HepG2 (cell line): Measurements from ENCODE around the gene TIAM2. TPM values are rescaled to one million over a fixed set of nuclear protein-coding genes. Genes with fewer than 3 reads are reported as not detected.

ENCODE experiments used
- ATAC-seq: fragments of 200-7000 bp; cut with Tn5 transposase; 3 replicates; pipeline ENCODE4 v1.9.1; 2020; ENCODE audit warnings: mild to moderate bottlenecking, moderate library complexity
- BruUV-seq: library from RNA; stranded (reverse); fragments of 400-500 nt; replicated peaks from 2 replicates; lab custom pipeline; 2021; lab: Mats Ljungman, UMichigan
- CTCF ChIA-PET: fragments of 300-600 bp; formaldehyde crosslinking; extraction: SDS; loops from one replicate; lab custom pipeline; 2021; ENCODE audit warnings: low total read pairs, inconsistent platforms, low intra/inter-chr PET ratio; lab: Yijun Ruan, JAX
- POLR2A ChIA-PET: fragments of 350-600 bp; sonication (Branson Sonifier 250); formaldehyde crosslinking; loops from one replicate; lab custom pipeline; 2020; ENCODE audit warnings: antibody characterized with exemption, inconsistent platforms; lab: Yijun Ruan, JAX
- DNase-seq: peaks from one replicate; pipeline ENCODE4 v3.0.0-alpha.2; 2015; ENCODE audit warnings: low spot score
- FAIRE-seq: peaks from 3 replicates; lab custom pipeline; 2011; peaks lifted over from hg19 to GRCh38; lab: Jason Lieb, UNC
- H2AFZ ChIP-seq: one replicate; pipeline ENCODE4 v1.6.1; 2011; ENCODE audit warnings: low read length, inconsistent platforms
- H3K27ac ChIP-seq: fragments of 300-600 bp; 3 replicates; pipeline ENCODE4 v1.8.0; 2011; ENCODE audit warnings: mixed run types, mild to moderate bottlenecking, mixed read lengths, low read length, inconsistent platforms; ENCODE audit not compliant: insufficient read depth; ENCODE audit errors: extremely low read length
- H3K27me3 ChIP-seq, 2 experiments: fragments of 200-600 bp in 1 of 2; 2 replicates in 1 of 2; 3 replicates in 1 of 2; pipeline versions ENCODE4 v1.6.0 to v1.8.0; 2011; ENCODE audit warnings: low read length in 2 of 2, mild to moderate bottlenecking in 2 of 2, moderate library complexity in 2 of 2, inconsistent platforms in 1 of 2; ENCODE audit not compliant: insufficient read depth in 2 of 2, control insufficient read depth in 1 of 2
- H3K36me3 ChIP-seq, 2 experiments: fragments of 200-600 bp in 1 of 2; replicated peaks in 1 of 2; 2 replicates in 1 of 2; 3 replicates in 1 of 2; pipeline versions ENCODE4 v1.5.1 to v1.8.0; 2011; ENCODE audit warnings: low read length in 2 of 2, inconsistent platforms in 1 of 2; ENCODE audit not compliant: insufficient read depth in 2 of 2, control insufficient read depth in 1 of 2
- H3K4me1 ChIP-seq: 2 replicates; pipeline ENCODE4 v1.5.1; 2012; ENCODE audit warnings: low read length, inconsistent platforms; ENCODE audit not compliant: insufficient read depth
- H3K4me2 ChIP-seq: 2 replicates; pipeline ENCODE4 v1.6.0; 2011; ENCODE audit warnings: low read depth, low read length, inconsistent platforms
- H3K4me3 ChIP-seq, 3 experiments: fragments of 200-600 bp in 1 of 3; sonication (generic), shearing (Covaris generic) in 1 of 3; replicated peaks in 1 of 3; 2 replicates each; pipeline ENCODE4 v1.5.1; 2011 to 2016; ENCODE audit warnings: low read length in 3 of 3, inconsistent platforms in 2 of 3, low read depth in 2 of 3, mild to moderate bottlenecking in 2 of 3, control low read depth in 1 of 3, mixed read lengths in 1 of 3; ENCODE audit not compliant: insufficient read depth in 1 of 3
- H3K79me2 ChIP-seq: one replicate; pipeline ENCODE4 v1.6.1; 2011; ENCODE audit warnings: low read length, inconsistent platforms; ENCODE audit not compliant: insufficient read depth
- H3K9ac ChIP-seq: 2 replicates; pipeline ENCODE4 v1.6.0; 2011; ENCODE audit warnings: mild to moderate bottlenecking, low read depth, low read length, inconsistent platforms; ENCODE audit not compliant: insufficient read depth
- H3K9me3 ChIP-seq: 2 replicates; pipeline ENCODE4 v1.5.1; 2012; ENCODE audit warnings: mild to moderate bottlenecking, low read length
- H4K20me1 ChIP-seq: 2 replicates; pipeline ENCODE4 v1.6.0; 2011; ENCODE audit warnings: inconsistent platforms, mild to moderate bottlenecking, low read length, moderate library complexity; ENCODE audit not compliant: insufficient read depth
- ETV6 ChIP-seq: sonication (generic); formaldehyde crosslinking; conservative IDR thresholded peaks from 2 replicates; pipeline ENCODE4 v1.4.0; 2020; ENCODE audit warnings: missing genetic modification reagents
- GZF1 ChIP-seq: sonication (generic); formaldehyde crosslinking; IDR thresholded peaks from 2 replicates; pipeline ENCODE4 v1.5.1; 2020; ENCODE audit warnings: mild to moderate bottlenecking, missing genetic modification reagents
- KAT7 ChIP-seq: IDR thresholded peaks from 2 replicates; pipeline ENCODE4 v1.6.1; 2018; ENCODE audit warnings: borderline replicate concordance, missing compliant biosample characterization
- KMT2A ChIP-seq: sonication (generic); formaldehyde crosslinking; IDR thresholded peaks from 2 replicates; pipeline ENCODE4 v1.4.0; 2020; ENCODE audit warnings: missing genetic modification reagents
- NFRKB ChIP-seq: fragments of 450-650 bp; IDR thresholded peaks from 2 replicates; pipeline ENCODE4 v1.6.1; 2017
- ZFY ChIP-seq: sonication (generic); formaldehyde crosslinking; IDR thresholded peaks from 2 replicates; pipeline ENCODE4 v1.4.0; 2020; ENCODE audit warnings: missing genetic modification reagents
- ZNF256 ChIP-seq: sonication (generic); formaldehyde crosslinking; conservative IDR thresholded peaks from 2 replicates; pipeline ENCODE4 v1.4.0; 2020; ENCODE audit warnings: missing genetic modification reagents
- ZNF264 ChIP-seq: sonication (generic); formaldehyde crosslinking; IDR thresholded peaks from 2 replicates; pipeline ENCODE4 v1.4.0; 2020; ENCODE audit warnings: missing genetic modification reagents
- ZNF382 ChIP-seq: sonication (generic); formaldehyde crosslinking; IDR thresholded peaks from 2 replicates; pipeline ENCODE4 v1.5.0; 2020; ENCODE audit warnings: missing genetic modification reagents, mild to moderate bottlenecking, borderline replicate concordance
- ZNF552 ChIP-seq: sonication (generic); formaldehyde crosslinking; IDR thresholded peaks from 2 replicates; pipeline ENCODE4 v1.9.0; 2022; ENCODE audit warnings: missing genetic modification reagents, mild to moderate bottlenecking, borderline replicate concordance
- WGBS: methylation state at CpG from one replicate; pipeline ENCODE4 v1.1.6; 2017; ENCODE audit warnings: low lambda C conversion rate; 5-methylcytosine and 5-hydroxymethylcytosine counted together
- in situ Hi-C: cut with HindIII; loops from 2 replicates; pipeline ENCODE4 v1.10.0; 2017; ENCODE audit warnings: low pct_unique_long_range_greater_than_20kb; ENCODE audit not compliant: extremely low pct_ligation_motif_present
- intact Hi-C: fragments of 100-400 bp; cut with micrococcal nuclease; formaldehyde crosslinking; loops from one replicate; pipeline ENCODE4 v1.10.0; 2022; ENCODE audit not compliant: unreplicated experiment
- polyA plus RNA-seq, 8 experiments: library from polyadenylated mRNA; depleted of rRNA in 3 of 8; stranded (reverse) in 7 of 8; unstranded in 1 of 8; fragments of >200 nt; fragmentation: Illumina TruSeq in 4 of 8; extraction: Trizol in 4 of 8; gene quantifications; 2 replicates each; pipeline versions ENCODE4 v1.2.1 to v1.2.3, GENCODE V29; 2011 to 2016; ENCODE audit warnings: low read depth in 4 of 8, missing spikeins in 1 of 8, mixed read lengths in 1 of 8; ENCODE audit not compliant: insufficient read depth in 1 of 8
- total RNA-seq, 5 experiments: library from RNA; depleted of rRNA; stranded (reverse); fragments of >200 nt; fragmentation: Illumina TruSeq; extraction: Trizol; gene quantifications; 2 replicates each; pipeline ENCODE4 v1.2.3, GENCODE V29; 2016; ENCODE audit warnings: low read depth in 1 of 5
- TF ChIP-seq, protein P1 (sequence below): sonication (generic); formaldehyde crosslinking; IDR thresholded peaks from 2 replicates; pipeline ENCODE4 v1.5.0; 2020; ENCODE audit warnings: mild to moderate bottlenecking, missing genetic modification reagents, borderline replicate concordance
- TF ChIP-seq, protein P2 (sequence below): sonication (generic); formaldehyde crosslinking; IDR thresholded peaks from 2 replicates; pipeline ENCODE4 v1.9.0; 2021; ENCODE audit warnings: missing genetic modification reagents, mild to moderate bottlenecking, borderline replicate concordance
- TF ChIP-seq, protein P3 (sequence below): fragments of 450-650 bp; IDR thresholded peaks from 2 replicates; pipeline ENCODE4 v1.6.1; 2017

Gene TIAM2
- total and polyA plus RNA-seq, 2 of the 13 experiments (the other 11 are each of a cell fraction or from before 2014, with no cell fraction given), result 4.1 to 4.5 TPM

DNA sequence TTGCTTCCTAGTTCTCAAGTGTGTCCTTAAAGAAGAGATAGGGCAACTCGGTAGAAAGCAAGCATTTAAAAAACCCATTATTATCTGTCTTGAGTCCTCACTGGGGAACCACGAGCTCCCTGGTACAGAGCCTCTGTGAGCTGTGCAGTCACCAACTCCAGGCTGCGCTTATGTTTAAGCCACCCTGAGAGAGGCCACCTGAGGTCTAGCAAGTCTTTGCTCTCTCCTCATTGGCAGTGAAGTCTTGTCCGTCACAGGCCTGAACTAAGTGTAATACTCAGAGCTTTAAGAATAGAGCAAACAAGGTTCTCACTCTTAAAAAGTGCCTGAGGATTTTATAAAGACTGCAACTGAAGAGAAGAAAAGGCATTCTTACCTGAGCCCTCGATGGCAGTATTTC is 264.8 kb downstream of the TIAM2 start (continued):
- TF ChIP-seq, protein P1, sequence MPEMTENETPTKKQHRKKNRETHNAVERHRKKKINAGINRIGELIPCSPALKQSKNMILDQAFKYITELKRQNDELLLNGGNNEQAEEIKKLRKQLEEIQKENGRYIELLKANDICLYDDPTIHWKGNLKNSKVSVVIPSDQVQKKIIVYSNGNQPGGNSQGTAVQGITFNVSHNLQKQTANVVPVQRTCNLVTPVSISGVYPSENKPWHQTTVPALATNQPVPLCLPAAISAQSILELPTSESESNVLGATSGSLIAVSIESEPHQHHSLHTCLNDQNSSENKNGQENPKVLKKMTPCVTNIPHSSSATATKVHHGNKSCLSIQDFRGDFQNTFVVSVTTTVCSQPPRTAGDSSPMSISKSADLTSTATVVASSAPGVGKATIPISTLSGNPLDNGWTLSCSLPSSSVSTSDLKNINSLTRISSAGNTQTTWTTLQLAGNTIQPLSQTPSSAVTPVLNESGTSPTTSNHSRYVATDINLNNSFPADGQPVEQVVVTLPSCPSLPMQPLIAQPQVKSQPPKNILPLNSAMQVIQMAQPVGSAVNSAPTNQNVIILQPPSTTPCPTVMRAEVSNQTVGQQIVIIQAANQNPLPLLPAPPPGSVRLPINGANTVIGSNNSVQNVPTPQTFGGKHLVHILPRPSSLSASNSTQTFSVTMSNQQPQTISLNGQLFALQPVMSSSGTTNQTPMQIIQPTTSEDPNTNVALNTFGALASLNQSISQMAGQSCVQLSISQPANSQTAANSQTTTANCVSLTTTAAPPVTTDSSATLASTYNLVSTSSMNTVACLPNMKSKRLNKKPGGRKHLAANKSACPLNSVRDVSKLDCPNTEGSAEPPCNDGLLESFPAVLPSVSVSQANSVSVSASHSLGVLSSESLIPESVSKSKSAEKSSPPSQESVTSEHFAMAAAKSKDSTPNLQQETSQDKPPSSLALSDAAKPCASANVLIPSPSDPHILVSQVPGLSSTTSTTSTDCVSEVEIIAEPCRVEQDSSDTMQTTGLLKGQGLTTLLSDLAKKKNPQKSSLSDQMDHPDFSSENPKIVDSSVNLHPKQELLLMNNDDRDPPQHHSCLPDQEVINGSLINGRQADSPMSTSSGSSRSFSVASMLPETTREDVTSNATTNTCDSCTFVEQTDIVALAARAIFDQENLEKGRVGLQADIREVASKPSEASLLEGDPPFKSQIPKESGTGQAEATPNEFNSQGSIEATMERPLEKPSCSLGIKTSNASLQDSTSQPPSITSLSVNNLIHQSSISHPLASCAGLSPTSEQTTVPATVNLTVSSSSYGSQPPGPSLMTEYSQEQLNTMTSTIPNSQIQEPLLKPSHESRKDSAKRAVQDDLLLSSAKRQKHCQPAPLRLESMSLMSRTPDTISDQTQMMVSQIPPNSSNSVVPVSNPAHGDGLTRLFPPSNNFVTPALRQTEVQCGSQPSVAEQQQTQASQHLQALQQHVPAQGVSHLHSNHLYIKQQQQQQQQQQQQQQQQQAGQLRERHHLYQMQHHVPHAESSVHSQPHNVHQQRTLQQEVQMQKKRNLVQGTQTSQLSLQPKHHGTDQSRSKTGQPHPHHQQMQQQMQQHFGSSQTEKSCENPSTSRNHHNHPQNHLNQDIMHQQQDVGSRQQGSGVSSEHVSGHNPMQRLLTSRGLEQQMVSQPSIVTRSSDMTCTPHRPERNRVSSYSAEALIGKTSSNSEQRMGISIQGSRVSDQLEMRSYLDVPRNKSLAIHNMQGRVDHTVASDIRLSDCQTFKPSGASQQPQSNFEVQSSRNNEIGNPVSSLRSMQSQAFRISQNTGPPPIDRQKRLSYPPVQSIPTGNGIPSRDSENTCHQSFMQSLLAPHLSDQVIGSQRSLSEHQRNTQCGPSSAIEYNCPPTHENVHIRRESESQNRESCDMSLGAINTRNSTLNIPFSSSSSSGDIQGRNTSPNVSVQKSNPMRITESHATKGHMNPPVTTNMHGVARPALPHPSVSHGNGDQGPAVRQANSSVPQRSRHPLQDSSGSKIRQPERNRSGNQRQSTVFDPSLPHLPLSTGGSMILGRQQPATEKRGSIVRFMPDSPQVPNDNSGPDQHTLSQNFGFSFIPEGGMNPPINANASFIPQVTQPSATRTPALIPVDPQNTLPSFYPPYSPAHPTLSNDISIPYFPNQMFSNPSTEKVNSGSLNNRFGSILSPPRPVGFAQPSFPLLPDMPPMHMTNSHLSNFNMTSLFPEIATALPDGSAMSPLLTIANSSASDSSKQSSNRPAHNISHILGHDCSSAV (CRISPR knock-in tag), result no peak
- TF ChIP-seq ETV6 (CRISPR knock-in tag), result no peak
- no peak for TF ChIP-seq ZNF264 (CRISPR knock-in tag)
- TF ChIP-seq KAT7 (CRISPR knock-in tag), result no peak

DNA sequence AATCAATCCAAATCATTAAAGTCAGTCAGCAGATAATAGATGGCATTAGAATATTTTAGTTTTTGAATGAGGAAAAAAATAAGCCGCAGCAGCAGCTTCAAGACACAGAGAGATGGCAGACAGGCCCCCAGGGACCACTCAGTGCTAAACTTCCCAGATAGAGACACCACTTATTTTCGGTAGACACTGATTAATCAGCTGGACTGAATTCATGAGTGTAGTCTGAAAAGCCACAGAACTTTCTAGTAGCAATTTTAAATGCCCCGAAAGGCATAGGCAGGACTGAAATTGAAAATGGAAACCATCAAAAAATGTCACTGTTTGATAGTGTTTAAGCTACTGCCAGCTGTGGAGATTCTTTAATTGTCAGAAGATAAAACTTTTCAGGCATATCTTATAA is 265.6 kb downstream of the TIAM2 start:
- no peak for ATAC-seq
- intact Hi-C loops, result no loop called here
- POLR2A ChIA-PET, result no interaction called here
- no peak for TF ChIP-seq ZNF552 (CRISPR knock-in tag)
- TF ChIP-seq KMT2A (CRISPR knock-in tag), result no peak
- TF ChIP-seq ZNF382 (CRISPR knock-in tag), result no peak
- TF ChIP-seq, protein P2, sequence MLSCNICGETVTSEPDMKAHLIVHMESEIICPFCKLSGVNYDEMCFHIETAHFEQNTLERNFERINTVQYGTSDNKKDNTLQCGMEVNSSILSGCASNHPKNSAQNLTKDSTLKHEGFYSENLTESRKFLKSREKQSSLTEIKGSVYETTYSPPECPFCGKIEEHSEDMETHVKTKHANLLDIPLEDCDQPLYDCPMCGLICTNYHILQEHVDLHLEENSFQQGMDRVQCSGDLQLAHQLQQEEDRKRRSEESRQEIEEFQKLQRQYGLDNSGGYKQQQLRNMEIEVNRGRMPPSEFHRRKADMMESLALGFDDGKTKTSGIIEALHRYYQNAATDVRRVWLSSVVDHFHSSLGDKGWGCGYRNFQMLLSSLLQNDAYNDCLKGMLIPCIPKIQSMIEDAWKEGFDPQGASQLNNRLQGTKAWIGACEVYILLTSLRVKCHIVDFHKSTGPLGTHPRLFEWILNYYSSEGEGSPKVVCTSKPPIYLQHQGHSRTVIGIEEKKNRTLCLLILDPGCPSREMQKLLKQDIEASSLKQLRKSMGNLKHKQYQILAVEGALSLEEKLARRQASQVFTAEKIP, result no peak
- TF ChIP-seq, protein P3, sequence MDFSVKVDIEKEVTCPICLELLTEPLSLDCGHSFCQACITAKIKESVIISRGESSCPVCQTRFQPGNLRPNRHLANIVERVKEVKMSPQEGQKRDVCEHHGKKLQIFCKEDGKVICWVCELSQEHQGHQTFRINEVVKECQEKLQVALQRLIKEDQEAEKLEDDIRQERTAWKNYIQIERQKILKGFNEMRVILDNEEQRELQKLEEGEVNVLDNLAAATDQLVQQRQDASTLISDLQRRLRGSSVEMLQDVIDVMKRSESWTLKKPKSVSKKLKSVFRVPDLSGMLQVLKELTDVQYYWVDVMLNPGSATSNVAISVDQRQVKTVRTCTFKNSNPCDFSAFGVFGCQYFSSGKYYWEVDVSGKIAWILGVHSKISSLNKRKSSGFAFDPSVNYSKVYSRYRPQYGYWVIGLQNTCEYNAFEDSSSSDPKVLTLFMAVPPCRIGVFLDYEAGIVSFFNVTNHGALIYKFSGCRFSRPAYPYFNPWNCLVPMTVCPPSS, result no peak
- no peak for TF ChIP-seq GZF1 (CRISPR knock-in tag)
- no peak for TF ChIP-seq ZNF256 (CRISPR knock-in tag)
- no peak for TF ChIP-seq ZFY (CRISPR knock-in tag)
- TF ChIP-seq NFRKB, result no peak

More for the DNA sequence above, 265.6 kb downstream of the TIAM2 start:
- FAIRE-seq, result no peak
- no peak overlapping the region for H3K9ac ChIP-seq
- no peak overlapping the region for H3K4me3 ChIP-seq
- CTCF ChIA-PET, result no interaction called here
- H3K4me2 ChIP-seq, result no peak overlapping the region
- WGBS, result 97% methylated on average over 3 of the region's 3 CpGs
- H3K4me1 ChIP-seq, result no peaks in the 10 kb centered on the region
- no peak overlapping the region for H2AFZ ChIP-seq
- no TSS peak for BruUV-seq
- 0 out of 2 replicates have a peak, but pooled peaks cover 3% of the 10 kb centered on the region for H4K20me1 ChIP-seq
- H3K27me3 ChIP-seq, result no peaks in the 10 kb centered on the region
- H3K36me3 ChIP-seq, result peaks cover 44 to 94% of the 10 kb centered on the region in 2 experiments
- no peaks in the 10 kb centered on the region for H3K9me3 ChIP-seq
- no peak for DNase-seq
- H3K79me2 ChIP-seq, result peaks cover 13% of the 10 kb centered on the region
- in situ Hi-C loops, result no loop called here
- H3K27ac ChIP-seq, result no peak overlapping the region
